ENCODE results near the gene IGDCC3. TPM values are rescaled to one million over a fixed set of nuclear protein-coding genes. Genes with fewer than 3 reads are reported as not detected.
A peak's percentile ranks its signal among the peaks of the same experiment; 100 is the strongest.

The IGDCC3 gene
- total and polyA plus RNA-seq, 2 of the 8 experiments (the other 6 are each of a cell fraction or from before 2014, with no cell fraction given) = 26.8 to 45.7 TPM

- Histone ChIP-seq H4K5ac (ENCODE audit: insufficient read length, low read depth, low read length) (no peak overlapping the region), H3K27ac (ENCODE audit: low read depth, low read length) (no peak overlapping the region), H3K4me1 (replicated peaks in 1 of 4; ENCODE audit: control insufficient read depth in 3 of 4, insufficient read depth in 4 of 4, low read length in 3 of 4) (peaks cover 18 to 36% (median 27%) of the 10 kb centered on the region in 4 experiments), H3K9me3 (ENCODE audit: insufficient read depth in 2 of 2, low read depth in 1 of 2, low read length in 1 of 2) (no peaks in the 10 kb centered on the region), H2BK15ac (ENCODE audit: low read length) (no peak overlapping the region), H3K79me1 (ENCODE audit: low read depth, low read length) (no peaks in the 10 kb centered on the region), H3K79me2 (ENCODE audit: control insufficient read depth in 1 of 2, insufficient read depth in 2 of 2, low read length in 2 of 2) (peaks cover 0 to 3% of the 10 kb centered on the region in 2 experiments; a peak in 1 of 4 replicates), H4K8ac (ENCODE audit: extremely low read depth, insufficient read depth, low read length) (no peak overlapping the region), H4K91ac (replicated peaks; ENCODE audit: insufficient read length, low read length) (no peak overlapping the region), H3K14ac (ENCODE audit: insufficient read length) (no peak overlapping the region), H2BK20ac (ENCODE audit: low read length) (peak overlapping the region; percentile 62; the same call in 1 of the 2 replicates), H3K56ac (replicated peaks; ENCODE audit: insufficient read length, low read depth, low read length) (no peak overlapping the region), H2BK12ac (ENCODE audit: low read depth, low read length) (peak overlapping the region; percentile 72), H3K9ac (replicated peaks in 1 of 4; ENCODE audit: extremely low read depth in 1 of 4, low read depth in 3 of 4, low read length in 3 of 4) (no peak overlapping the region), H4K20me1 (replicated peaks in 1 of 2; ENCODE audit: control insufficient read depth in 1 of 2, insufficient read depth in 2 of 2, low read length in 2 of 2) (peaks cover 0 to 3% of the 10 kb centered on the region in 2 experiments), H2BK5ac (ENCODE audit: low read depth, low read length) (no peak overlapping the region), H2BK120ac (replicated peaks; ENCODE audit: low read depth, low read length) (no peak overlapping the region), H3K4me3 (ENCODE audit: extremely low read depth in 1 of 4, insufficient read depth in 2 of 4, low read depth in 3 of 4, low read length in 4 of 4) (no peak overlapping the region), H3K23ac (ENCODE audit: insufficient read length) (no peak overlapping the region), H3K4me2 (ENCODE audit: insufficient read depth in 1 of 2, low read depth in 2 of 2, low read length in 2 of 2) (peak overlapping the region in 1 of 2 experiments; percentile 9; a peak in 1 of 4 replicates), H3K4ac (replicated peaks; ENCODE audit: insufficient read length, low read depth, low read length) (no peak overlapping the region), H3K36me3 (ENCODE audit: control insufficient read depth in 2 of 4, insufficient read depth in 4 of 4, low read length in 3 of 4) (no peaks in the 10 kb centered on the region), H2AFZ (ENCODE audit: low read length) (no peak overlapping the region), H3K27me3 (replicated peaks in 1 of 4; ENCODE audit: control insufficient read depth in 3 of 4, extremely low read depth in 1 of 4, insufficient read depth in 3 of 4, low read length in 3 of 4) (peaks cover 0 to 7% (median 4%) of the 10 kb centered on the region in 4 experiments; a peak in 4 of 7 replicates), H2AK5ac (ENCODE audit: low read depth, low read length) (no peak overlapping the region), H3K23me2 (ENCODE audit: low read depth, low read length) (no peaks in the 10 kb centered on the region; the same call in 1 of the 2 replicates), H3K18ac (ENCODE audit: extremely low read depth, low read length) (no peak overlapping the region; the same call in 1 of the 2 replicates)
- POLR2A ChIA-PET (ENCODE audit: partially characterized antibody) = interaction anchor here (0.6 to 5.6 kb wide), 11 partner anchors 10 to 727 kb away, joined by 3 to 29 read pairs (median 4); partner anchors contain the start of genes IGDCC3 and RNU5B-1
- FAIRE-seq = no peak
- DNase-seq (ENCODE audit: low read depth in 1 of 2, low spot score in 2 of 2) = no peak
- WGBS, 2 experiments (ENCODE audit: extremely low coverage in 1 of 2, insufficient coverage in 1 of 2, insufficient read length in 1 of 2, insufficient replicate concordance in 2 of 2, low coverage in 1 of 2, low lambda C conversion rate in 2 of 2, missing lambda C conversion rate in 1 of 2) = 86% methylated on average over 4 of the region's 8 CpGs; no CpG with 5 or more reads in 1 of the 2 experiments
- CTCF ChIA-PET (ENCODE audit: partially characterized antibody) = interaction anchor here (0.6 to 3.7 kb wide), 10 partner anchors 12 to 798 kb away, joined by 3 to 18 read pairs (median 3); no protein-coding TSS in a partner anchor
- TF ChIP-seq NANOG (IDR thresholded peaks at IDR 0.05; ENCODE audit: insufficient read depth, low read depth, low read length, poor library complexity, severe bottlenecking) = no peak
- TF ChIP-seq FOSL1 (IDR thresholded peaks at IDR 0.05; ENCODE audit: insufficient read depth, low read depth, low read length) = no peak
- no peak for TF ChIP-seq CHD2 (IDR thresholded peaks at IDR 0.05; ENCODE audit: low read length)
- TF ChIP-seq HDAC6 (IDR thresholded peaks at IDR 0.05; ENCODE audit: low read depth, low read length) = no peak
- TF ChIP-seq CHD1 (IDR thresholded peaks at IDR 0.05; ENCODE audit: low read depth, low read length) = no peak
- no peak for TF ChIP-seq BRCA1 (IDR thresholded peaks at IDR 0.05; ENCODE audit: low read depth, low read length)
- no peak for TF ChIP-seq CEBPB (IDR thresholded peaks at IDR 0.05; ENCODE audit: low read depth, low read length)
- no peak for TF ChIP-seq SP4 (IDR thresholded peaks at IDR 0.05; ENCODE audit: low read length)
- TF ChIP-seq GTF2F1 (IDR thresholded peaks at IDR 0.05; ENCODE audit: borderline replicate concordance, low read depth, low read length) = no peak
- TF ChIP-seq, protein P1, sequence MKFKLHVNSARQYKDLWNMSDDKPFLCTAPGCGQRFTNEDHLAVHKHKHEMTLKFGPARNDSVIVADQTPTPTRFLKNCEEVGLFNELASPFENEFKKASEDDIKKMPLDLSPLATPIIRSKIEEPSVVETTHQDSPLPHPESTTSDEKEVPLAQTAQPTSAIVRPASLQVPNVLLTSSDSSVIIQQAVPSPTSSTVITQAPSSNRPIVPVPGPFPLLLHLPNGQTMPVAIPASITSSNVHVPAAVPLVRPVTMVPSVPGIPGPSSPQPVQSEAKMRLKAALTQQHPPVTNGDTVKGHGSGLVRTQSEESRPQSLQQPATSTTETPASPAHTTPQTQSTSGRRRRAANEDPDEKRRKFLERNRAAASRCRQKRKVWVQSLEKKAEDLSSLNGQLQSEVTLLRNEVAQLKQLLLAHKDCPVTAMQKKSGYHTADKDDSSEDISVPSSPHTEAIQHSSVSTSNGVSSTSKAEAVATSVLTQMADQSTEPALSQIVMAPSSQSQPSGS (IDR thresholded peaks at IDR 0.05; ENCODE audit: low read length) = no peak
- no peak for TF ChIP-seq BACH1 (IDR thresholded peaks at IDR 0.05; ENCODE audit: low read length)
- TF ChIP-seq NRF1 (IDR thresholded peaks at IDR 0.05; ENCODE audit: low read depth, low read length) = no peak
- no peak for TF ChIP-seq BCL11A (IDR thresholded peaks at IDR 0.05; ENCODE audit: low read depth in 2 of 2, low read length in 2 of 2)
Observed at GRCh38 chr15:65362491-65362890, 15.3 kb downstream of the IGDCC3 start.

Data from H1 (cell line).